GM04503 (cell line): ENCODE data around the gene SH3PXD2B.
"Not testable (repeated sequence)": the region's sequence is repeated elsewhere in the genome, so short reads cannot be mapped to it uniquely, and the experiment has no call there.

ENCODE experiments used
- DNase-seq: peaks from one replicate; pipeline ENCODE4 v3.0.0-alpha.2; 2012; ENCODE audit warnings: low read depth

Gene SH3PXD2B

GRCh38 chr5:172336676-172337285, 117.5 kb downstream of the SH3PXD2B start:
- DNase-seq, result no peak

DNA sequence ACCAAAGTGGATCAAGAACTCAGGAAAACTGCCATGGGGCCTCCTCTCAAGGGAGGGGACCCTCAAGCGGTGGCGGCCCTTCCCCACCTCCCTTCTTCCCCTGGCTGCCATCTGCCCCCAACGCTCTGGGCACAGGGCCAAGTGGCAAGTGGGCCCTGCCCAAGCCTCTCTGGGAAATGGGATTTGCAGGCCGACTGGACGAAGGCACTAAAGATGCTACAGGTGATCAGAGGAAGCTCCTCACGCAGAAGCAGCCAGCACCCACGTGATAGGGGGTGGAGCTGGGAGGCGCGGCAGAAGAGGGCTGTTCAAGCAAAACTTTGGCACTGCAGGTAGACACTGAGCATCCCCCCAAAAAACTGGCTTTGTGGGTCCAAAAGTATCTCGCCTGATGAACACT, 118.1 kb downstream of the SH3PXD2B start:
- DNase-seq, result no peak

GRCh38 chr5:172335721-172336120, 118.6 kb downstream of the SH3PXD2B start:
- DNase-seq, result no peak

- DNase-seq, result no peak
Measured at GRCh38 chr5:172334641-172335040, 119.7 kb downstream of the SH3PXD2B start.

- DNase-seq, result no peak
Measured at GRCh38 chr5:172334196-172334595, 120.1 kb downstream of the SH3PXD2B start.

- not testable (repeated sequence) for DNase-seq
Measured at GRCh38 chr5:172326901-172327300, 127.4 kb downstream of the SH3PXD2B start.

DNA sequence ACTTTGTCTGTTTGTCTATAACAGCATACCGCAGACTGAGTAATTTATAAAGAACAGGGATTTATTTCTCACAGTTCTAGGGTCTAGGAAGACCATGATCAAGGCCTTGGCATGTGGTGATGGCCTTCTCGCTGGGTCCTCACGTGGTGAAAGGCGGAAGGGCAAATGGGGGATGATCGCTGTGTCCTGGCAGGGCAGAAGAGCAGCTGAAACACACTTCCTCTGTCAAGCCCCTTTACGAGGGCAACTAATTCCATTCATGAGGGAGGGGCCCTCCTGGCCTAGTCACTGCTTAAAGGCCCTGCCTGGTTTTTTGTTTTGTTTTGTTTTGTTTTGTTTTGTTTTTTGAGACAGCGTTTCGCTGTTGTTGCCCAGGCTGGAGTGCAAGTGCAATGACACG, 128.9 kb downstream of the SH3PXD2B start:
- DNase-seq, result no peak

- DNase-seq, result no peak
Measured at GRCh38 chr5:172322028-172322965, 132.0 kb downstream of the SH3PXD2B start.

GRCh38 chr5:172321593-172321992, 132.7 kb downstream of the SH3PXD2B start:
- DNase-seq, result no peak

DNA sequence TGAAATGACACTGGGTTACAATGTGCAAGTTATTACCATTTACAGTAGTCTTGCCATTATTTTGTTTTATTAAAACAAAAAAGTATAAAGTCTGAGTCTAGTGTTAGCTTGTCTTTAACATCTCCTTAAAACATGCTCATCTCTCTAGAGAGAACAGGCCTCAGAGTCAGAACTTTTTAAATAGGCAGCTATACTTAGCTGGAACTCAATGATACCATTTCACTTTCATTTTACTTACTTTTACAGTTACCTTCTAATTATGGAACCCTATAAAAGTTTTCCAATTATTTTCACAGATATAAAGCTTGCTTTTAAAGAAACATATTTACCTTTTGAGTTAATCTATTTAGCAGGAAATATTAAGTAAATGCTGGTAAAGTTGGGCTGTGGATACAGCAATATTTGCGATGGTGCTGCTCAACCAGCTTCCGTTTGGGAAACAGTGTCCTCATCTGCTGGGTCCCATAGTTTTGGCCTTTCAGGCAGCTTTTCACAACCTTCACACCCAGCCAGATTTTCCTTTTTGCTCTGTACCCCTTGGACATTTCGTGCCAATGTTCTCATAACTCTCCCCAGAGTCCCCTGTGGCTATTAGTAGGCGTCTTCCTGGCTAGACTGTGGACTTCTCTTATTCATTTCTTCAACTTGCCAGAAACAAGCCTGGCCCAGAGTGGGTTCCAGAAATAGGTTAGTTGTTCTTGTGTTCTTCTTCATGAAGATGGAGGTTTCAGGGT, 134.4 kb downstream of the SH3PXD2B start:
- no peak for DNase-seq

- DNase-seq, result no peak
Measured at GRCh38 chr5:172315587-172316493, 138.5 kb downstream of the SH3PXD2B start.

GRCh38 chr5:172313915-172314314, 140.4 kb downstream of the SH3PXD2B start:
- DNase-seq, result no peak

DNA sequence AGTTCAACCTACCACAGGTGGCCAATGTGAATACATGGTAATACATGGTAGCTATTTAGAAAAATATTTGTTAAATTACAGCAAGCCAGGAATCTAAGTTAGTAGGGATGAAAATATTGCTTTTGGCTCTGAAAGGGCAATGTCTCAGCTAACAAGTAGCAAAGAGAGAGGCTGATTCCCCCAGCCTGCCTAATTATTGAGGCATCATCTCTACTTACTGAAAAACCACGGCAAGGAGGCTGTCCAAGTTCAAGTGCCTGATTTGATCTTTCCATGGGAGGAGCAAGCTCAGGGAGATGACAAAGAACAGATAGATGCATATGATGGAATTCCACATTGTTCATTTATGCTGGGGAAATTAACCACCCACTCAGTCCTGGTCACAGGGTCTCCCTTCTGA, 142.0 kb downstream of the SH3PXD2B start:
- DNase-seq, result no peak

DNA sequence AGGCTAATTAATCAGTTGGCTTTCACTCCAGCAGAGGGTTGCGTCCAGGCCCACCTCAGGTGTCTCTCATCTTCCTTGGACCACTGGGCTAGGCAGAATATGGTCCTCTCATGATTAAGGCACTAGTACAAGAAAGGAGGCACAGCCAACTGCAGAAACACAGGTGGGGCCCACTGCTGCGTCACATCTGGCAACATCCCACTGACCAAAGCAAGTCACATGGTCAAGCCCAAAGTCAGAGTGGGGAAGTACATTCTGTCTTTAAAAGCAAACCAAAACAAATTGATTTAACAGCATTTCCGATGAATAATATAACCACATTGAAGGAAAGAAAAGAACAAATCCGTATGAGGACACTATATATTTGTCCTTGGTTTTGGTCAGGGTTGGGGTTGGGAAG, 142.7 kb downstream of the SH3PXD2B start:
- no peak for DNase-seq

DNA sequence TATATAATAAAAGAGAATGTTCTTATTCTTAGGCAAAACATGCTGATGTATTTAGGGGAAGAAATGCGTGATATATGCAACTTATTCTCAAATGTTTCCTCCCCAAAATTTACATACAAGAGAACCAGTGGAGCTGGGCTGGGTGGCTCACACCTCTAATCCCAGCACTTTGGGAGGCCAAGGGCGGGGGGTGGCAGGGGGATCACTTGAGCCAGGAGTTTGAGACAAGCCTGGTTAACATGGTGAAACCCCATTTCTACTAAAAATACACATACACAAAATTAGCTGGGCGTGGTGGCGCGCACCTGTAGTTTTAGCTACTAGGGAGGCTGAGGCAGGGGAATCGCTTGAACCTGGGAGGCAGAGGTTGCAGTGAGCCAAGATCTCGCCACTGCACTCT, 143.3 kb downstream of the SH3PXD2B start:
- no peak for DNase-seq

DNA sequence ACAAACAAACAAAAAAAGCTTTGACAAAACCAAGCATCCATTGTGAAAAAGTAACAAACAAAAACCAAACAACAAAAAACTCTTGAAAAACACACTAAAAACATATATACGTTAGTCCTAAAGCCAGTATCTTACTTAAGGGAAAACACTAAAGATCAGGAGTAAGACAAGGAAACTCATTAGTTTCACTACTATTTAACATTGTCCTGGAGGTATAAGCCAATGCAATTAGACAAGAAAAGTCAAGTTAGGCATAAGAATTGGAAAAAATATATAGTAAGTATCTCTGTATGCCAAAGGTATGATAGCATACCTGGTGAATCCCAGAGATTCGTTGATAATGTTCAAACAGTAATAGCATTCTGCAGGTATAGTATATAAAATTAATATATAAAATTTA, 148.9 kb downstream of the SH3PXD2B start:
- no peak for DNase-seq

DNA sequence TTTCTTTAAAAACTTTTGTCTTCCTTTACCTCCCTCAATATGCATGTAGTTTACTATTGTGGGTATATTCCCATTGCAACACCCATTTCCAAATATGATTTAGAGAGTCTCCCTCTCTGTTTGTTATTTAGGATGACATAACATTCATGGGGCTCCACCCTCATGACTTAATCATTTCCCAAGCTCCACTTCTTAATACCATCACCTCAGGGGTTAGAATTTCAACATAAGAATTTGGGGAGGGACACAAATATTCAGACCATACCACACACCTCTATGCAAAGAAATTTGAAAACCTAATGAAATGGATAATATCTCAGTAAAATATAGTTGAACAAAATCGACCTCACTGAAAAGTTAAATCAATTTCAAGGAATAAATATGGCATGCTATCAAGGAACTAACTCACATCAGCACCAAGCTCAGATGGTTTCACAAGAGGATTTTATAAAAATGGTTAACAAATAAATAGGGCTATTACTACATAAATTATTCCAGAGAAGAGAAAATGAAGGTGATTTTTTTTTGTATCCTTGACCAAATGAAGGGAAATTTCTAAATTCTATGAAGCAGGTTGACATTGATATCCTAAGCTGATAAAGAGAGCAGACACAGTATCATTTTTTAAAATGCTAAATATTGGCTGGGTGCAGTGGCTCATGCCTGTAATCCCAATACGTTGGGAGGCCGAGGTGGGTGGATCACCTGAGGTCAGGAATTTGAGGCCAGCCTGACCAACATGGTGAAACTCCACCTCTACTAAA, 150.6 kb downstream of the SH3PXD2B start:
- DNase-seq, result no peak

DNA sequence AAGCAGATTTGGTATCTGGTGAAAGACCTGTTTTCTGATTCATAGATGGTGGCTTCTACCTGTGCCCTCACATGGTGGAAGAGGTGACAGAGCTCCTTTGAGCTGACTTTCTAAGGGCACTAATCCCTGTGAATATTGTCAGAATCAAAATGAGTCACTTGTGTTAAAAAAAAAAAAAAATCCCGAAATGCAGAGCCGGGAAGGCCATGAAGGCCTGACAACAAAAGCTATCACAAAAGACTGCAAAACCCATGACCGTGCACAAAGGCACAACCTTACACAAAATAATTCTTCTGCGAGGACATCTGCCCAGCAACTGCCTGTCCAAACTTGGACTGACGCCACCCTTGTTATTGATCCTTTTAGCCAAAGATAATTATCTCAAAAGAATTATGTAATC, 151.2 kb downstream of the SH3PXD2B start:
- no peak for DNase-seq

DNA sequence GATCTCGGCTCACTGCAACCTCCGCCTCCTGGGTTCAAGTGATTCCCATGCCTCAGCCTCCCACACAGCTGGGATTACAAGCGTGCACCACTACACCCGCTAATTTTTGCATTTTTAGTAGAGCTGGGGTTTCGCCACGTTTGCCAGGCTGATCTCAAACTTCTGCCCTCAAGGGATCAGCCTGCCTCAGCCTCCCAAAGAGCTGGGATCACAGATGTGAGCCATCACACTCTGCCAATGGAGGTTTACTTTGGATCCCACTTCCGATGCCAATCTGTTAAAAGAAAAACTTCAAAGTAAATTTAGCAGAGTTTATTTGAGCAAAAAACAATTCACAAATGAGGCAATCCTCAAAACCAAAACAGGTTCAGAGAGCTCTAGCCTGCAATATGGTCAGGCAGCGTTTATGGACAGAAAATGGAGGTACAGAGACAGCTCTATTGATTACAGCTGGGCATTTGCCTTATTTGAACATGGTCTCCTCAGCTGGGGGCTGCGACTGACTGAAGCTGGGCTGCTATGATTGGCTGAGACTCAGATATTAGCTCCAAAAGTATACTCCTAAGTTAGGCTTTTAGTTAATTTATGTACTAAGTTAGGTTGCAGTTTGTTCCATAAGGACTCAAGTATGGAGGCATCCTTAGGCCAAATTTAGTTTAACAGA, 152.1 kb downstream of the SH3PXD2B start:
- no peak for DNase-seq

DNA sequence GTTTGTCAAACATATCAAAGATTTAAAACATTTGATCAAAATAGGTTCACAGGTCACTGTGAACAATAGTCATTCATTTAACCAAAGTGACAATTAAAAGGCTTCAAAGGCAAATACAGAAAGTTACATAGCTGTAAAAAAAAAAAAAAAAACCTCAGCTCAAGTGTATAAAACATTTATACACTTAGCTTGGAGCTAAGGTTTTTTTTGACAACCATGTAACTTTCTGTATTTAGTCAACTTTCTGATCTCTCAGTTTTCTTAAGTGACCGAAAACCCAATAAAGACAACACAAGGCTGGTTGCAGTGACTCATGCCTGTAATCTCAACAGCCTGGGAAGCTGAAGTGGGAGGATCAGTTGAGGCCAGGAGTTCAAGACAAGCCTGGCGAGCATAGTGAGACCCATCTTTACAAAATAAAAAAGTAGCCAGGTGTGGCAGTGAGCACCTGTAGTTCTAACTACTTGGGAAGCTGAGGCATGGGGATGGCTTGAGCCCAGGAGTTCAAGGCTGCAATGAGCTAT, 154.3 kb downstream of the SH3PXD2B start:
- no peak for DNase-seq
